BLaER1 treated with 17β-estradiol and CSF1 and Interleukin-3, amounts not matched to agents 10 nM and 100 nM (cell line): ENCODE data around the gene SIGLEC14.

ENCODE experiments used
- H3K27ac ChIP-seq, 11 experiments: shearing (Covaris generic); formaldehyde crosslinking; 2 replicates each; pipeline ENCODE4 v1.8.1; 2022
- H3K27me3 ChIP-seq, 11 experiments: shearing (Covaris generic); formaldehyde crosslinking; 2 replicates each; pipeline ENCODE4 v1.8.1; 2022
- H3K36me3 ChIP-seq, 11 experiments: shearing (Covaris generic); formaldehyde crosslinking; 2 replicates each; pipeline ENCODE4 v1.8.1; 2022
- H3K4me1 ChIP-seq, 10 experiments: shearing (Covaris generic); formaldehyde crosslinking; 2 replicates each; pipeline ENCODE4 v1.8.1; 2022
- H3K4me2 ChIP-seq, 11 experiments: shearing (Covaris generic); formaldehyde crosslinking; 2 replicates each; pipeline ENCODE4 v1.8.1; 2022
- H3K4me3 ChIP-seq, 10 experiments: shearing (Covaris generic); formaldehyde crosslinking; 2 replicates each; pipeline ENCODE4 v1.8.1; 2022
- H3K9ac ChIP-seq, 11 experiments: shearing (Covaris generic); formaldehyde crosslinking; 2 replicates each; pipeline ENCODE4 v1.8.1; 2022
- H3K9me3 ChIP-seq, 11 experiments: shearing (Covaris generic); formaldehyde crosslinking; replicated peaks in 1 of 11; 2 replicates each; pipeline ENCODE4 v1.8.1; 2022
- H4K20me1 ChIP-seq, 11 experiments: shearing (Covaris generic); formaldehyde crosslinking; 2 replicates each; pipeline ENCODE4 v1.8.1; 2022
- Cebpa-rat ChIP-seq, 11 experiments: shearing (Covaris generic); IDR thresholded peaks; 2 replicates each; pipeline ENCODE4 v1.8.1; 2022

Gene SIGLEC14

GRCh38 chr19:51660975-51661600, 14.5 kb upstream of the SIGLEC14 start:
- TF ChIP-seq Cebpa-rat (IDR thresholded peaks at IDR 0.05) = no peak
- peaks cover 0 to 14% (median 0%) of the 10 kb centered on the region in 11 experiments; a peak in 9 of 22 replicates for H3K9me3 ChIP-seq
- no peaks in the 10 kb centered on the region for H3K36me3 ChIP-seq
- H3K27ac ChIP-seq = no peak overlapping the region
- H3K9ac ChIP-seq = no peak overlapping the region
- H3K27me3 ChIP-seq = peaks cover 0 to 18% (median 0%) of the 10 kb centered on the region in 11 experiments; a peak in 4 of 22 replicates
- peaks cover 0 to 26% (median 8%) of the 10 kb centered on the region in 10 experiments; a peak in 15 of 20 replicates for H3K4me1 ChIP-seq
- H3K4me2 ChIP-seq = no peak overlapping the region
- no peaks in the 10 kb centered on the region for H4K20me1 ChIP-seq
- H3K4me3 ChIP-seq = no peak overlapping the region

DNA sequence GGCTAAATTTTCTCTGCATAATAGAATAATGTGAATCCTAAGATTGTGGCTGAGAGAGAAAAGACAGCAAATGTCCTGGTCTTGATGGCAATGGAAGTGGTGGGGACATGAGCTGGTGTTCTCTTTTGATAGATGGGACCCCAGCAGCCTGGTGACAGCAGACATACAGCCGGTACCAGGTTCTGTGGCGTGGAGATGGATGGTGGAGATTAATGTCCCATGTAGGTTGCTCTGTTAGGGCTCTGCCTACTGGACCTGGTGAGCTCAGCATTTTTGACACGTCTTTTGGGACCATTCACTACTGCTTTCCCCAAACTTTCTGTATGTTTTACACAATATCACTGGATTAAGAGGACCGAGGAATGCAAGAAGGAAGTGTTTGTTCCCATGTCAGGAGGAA, 8.2 kb upstream of the SIGLEC14 start:
- TF ChIP-seq Cebpa-rat (IDR thresholded peaks at IDR 0.05) = no peak
- Histone ChIP-seq H3K9me3 (no peaks in the 10 kb centered on the region), H3K4me1 (peaks cover 4 to 57% (median 22%) of the 10 kb centered on the region in 10 experiments; a peak in 16 of 20 replicates), H3K36me3 (no peaks in the 10 kb centered on the region), H3K27me3 (no peaks in the 10 kb centered on the region), H4K20me1 (0 out of 22 replicates have a peak, but pooled peaks cover 0 to 4% (median 0%) of the 10 kb centered on the region in 11 experiments), H3K9ac (no peak overlapping the region), H3K27ac (no peak overlapping the region), H3K4me3 (no peak overlapping the region), H3K4me2 (peak overlapping the region in 4 of 11 experiments; percentile 16 to 35 (median 18); a peak in 5 of 22 replicates)

GRCh38 chr19:51653162-51653561, 6.5 kb upstream of the SIGLEC14 start:
- no peak overlapping the region for H3K4me3 ChIP-seq
- 0 out of 22 replicates have a peak, but pooled peaks cover 0 to 4% (median 0%) of the 10 kb centered on the region in 11 experiments for H4K20me1 ChIP-seq
- H3K4me2 ChIP-seq = no peak overlapping the region
- no peaks in the 10 kb centered on the region for H3K36me3 ChIP-seq
- H3K9me3 ChIP-seq = no peaks in the 10 kb centered on the region
- no peaks in the 10 kb centered on the region for H3K27me3 ChIP-seq
- peaks cover 4 to 56% (median 19%) of the 10 kb centered on the region in 10 experiments; a peak in 16 of 20 replicates for H3K4me1 ChIP-seq
- no peak for TF ChIP-seq Cebpa-rat (IDR thresholded peaks at IDR 0.05)
- H3K27ac ChIP-seq = no peak overlapping the region
- no peak overlapping the region for H3K9ac ChIP-seq

DNA sequence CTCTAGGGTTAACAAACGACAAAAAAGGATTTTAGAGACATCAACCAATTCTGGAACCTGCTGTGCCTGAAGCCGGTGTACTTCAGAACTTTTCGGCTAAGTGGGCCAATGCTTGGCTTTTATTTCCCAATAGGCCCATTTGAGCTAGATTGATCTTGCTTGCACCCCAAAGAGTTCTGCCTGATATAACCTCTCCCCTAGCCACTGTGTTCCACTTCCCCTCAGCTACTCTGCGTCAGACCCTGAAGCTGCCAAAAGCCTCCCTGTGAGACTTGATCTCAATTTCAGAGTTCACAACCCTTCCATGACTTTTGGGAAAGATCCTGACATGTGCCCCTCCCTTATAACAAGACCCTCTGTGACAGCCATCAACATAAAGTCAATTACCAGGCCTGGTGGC, 5.6 kb upstream of the SIGLEC14 start:
- Histone ChIP-seq H3K9me3 (no peaks in the 10 kb centered on the region), H3K4me2 (peak overlapping the region in 5 of 11 experiments; percentile 53 to 71 (median 59); a peak in 9 of 22 replicates), H3K4me1 (peaks cover 4 to 51% (median 20%) of the 10 kb centered on the region in 10 experiments; a peak in 16 of 20 replicates), H3K36me3 (no peaks in the 10 kb centered on the region), H3K9ac (no peak overlapping the region), H3K27me3 (no peaks in the 10 kb centered on the region), H3K27ac (peak overlapping the region in 5 of 11 experiments; percentile 3 to 69 (median 45); a peak in 5 of 22 replicates), H3K4me3 (no peak overlapping the region), H4K20me1 (0 out of 22 replicates have a peak, but pooled peaks cover 0 to 4% (median 0%) of the 10 kb centered on the region in 11 experiments)
- no peak for TF ChIP-seq Cebpa-rat (IDR thresholded peaks at IDR 0.05)

DNA sequence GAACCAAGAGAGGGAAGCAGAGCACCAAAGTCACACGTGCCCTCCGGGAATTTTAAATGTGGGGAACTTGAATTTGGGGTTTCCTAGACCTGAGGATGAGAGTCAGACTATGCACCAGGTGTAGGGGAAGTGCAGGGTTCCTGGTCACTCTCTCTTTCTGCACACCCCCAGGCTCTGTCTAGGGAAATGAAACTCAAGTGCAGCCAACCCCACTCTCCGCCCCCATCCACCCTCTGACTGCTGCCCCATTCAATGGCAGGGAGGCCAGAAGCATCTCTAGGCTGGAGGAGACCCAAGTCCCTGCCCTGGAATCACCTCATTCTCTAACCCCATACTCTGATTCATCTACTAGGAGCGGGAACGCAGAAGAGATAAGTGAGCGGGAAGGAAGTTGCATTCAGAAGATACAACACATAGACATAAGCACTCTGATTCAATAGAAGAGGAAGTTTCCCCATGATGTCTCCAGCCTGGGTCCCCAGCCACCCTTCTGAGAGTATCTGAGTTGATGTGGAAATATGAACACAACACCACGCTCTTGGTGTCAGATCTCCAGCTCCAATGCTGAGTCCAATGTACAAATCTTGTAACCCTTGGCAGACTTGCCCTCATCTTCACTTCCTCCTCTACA, 4.7 kb upstream of the SIGLEC14 start:
- 0 out of 22 replicates have a peak overlapping the region, but pooled peaks of 1 of the 11 experiments have one; percentile 21 for H3K9ac ChIP-seq
- no peaks in the 10 kb centered on the region for H3K27me3 ChIP-seq
- no peak overlapping the region for H3K4me3 ChIP-seq
- no peaks in the 10 kb centered on the region for H3K36me3 ChIP-seq
- H4K20me1 ChIP-seq = 0 out of 22 replicates have a peak, but pooled peaks cover 0 to 4% (median 0%) of the 10 kb centered on the region in 11 experiments
- peak overlapping the region in 5 of 11 experiments; percentile 3 to 69 (median 45); a peak in 8 of 22 replicates for H3K27ac ChIP-seq
- H3K4me1 ChIP-seq = peaks cover 0 to 52% (median 21%) of the 10 kb centered on the region in 10 experiments; a peak in 12 of 20 replicates
- TF ChIP-seq Cebpa-rat (IDR thresholded peaks at IDR 0.05) = no peak
- H3K9me3 ChIP-seq = no peaks in the 10 kb centered on the region
- peak overlapping the region in 7 of 11 experiments; percentile 18 to 71 (median 54); a peak in 12 of 22 replicates for H3K4me2 ChIP-seq

DNA sequence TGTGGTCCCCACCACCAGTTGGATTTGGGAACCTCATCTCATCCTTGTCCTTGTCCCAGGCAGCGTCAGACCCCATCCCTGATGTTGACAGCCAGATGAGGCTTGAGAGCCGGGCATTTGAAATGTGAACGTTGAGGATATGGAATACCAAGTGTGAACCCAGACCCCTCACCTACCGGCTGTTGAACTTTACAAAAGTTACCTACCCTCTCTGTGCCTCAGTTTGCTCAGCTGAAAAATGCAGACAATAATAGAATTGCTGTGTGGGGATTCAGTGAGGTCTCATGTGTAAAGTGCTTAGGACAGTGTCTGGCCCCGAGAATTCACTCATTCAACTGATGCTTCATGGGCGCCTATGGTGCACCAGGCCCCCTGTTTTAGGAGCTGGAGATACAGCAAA, 693 bp upstream of the SIGLEC14 start:
- H3K9me3 ChIP-seq = no peaks in the 10 kb centered on the region

GRCh38 chr19:51644636-51645271, 1.9 kb downstream of the SIGLEC14 start:
- H3K27ac ChIP-seq = no peak overlapping the region
- no peak for TF ChIP-seq Cebpa-rat (IDR thresholded peaks at IDR 0.05)
- no peak overlapping the region for H3K9ac ChIP-seq
- H4K20me1 ChIP-seq = no peaks in the 10 kb centered on the region
- H3K4me2 ChIP-seq = no peak overlapping the region
- H3K4me1 ChIP-seq = peaks cover 0 to 19% (median 6%) of the 10 kb centered on the region in 10 experiments; a peak in 10 of 20 replicates
- no peaks in the 10 kb centered on the region for H3K27me3 ChIP-seq
- no peaks in the 10 kb centered on the region for H3K9me3 ChIP-seq
- no peaks in the 10 kb centered on the region for H3K36me3 ChIP-seq
- H3K4me3 ChIP-seq = no peak overlapping the region

More for the DNA sequence above, 693 bp upstream of the SIGLEC14 start:
- H3K4me2 ChIP-seq = peak overlapping the region in 6 of 11 experiments; percentile 28 to 93 (median 77); a peak in 11 of 22 replicates
- H3K4me3 ChIP-seq = 0 out of 20 replicates have a peak overlapping the region, but pooled peaks of 1 of the 10 experiments have one; percentile 12
- no peak for TF ChIP-seq Cebpa-rat (IDR thresholded peaks at IDR 0.05)
- 0 out of 22 replicates have a peak, but pooled peaks cover 0 to 4% (median 0%) of the 10 kb centered on the region in 11 experiments for H4K20me1 ChIP-seq
- no peaks in the 10 kb centered on the region for H3K27me3 ChIP-seq
- H3K4me1 ChIP-seq = peaks cover 0 to 42% (median 17%) of the 10 kb centered on the region in 10 experiments; a peak in 12 of 20 replicates
- H3K27ac ChIP-seq = peak overlapping the region in 6 of 11 experiments; percentile 22 to 59 (median 40); a peak in 8 of 22 replicates
- no peak overlapping the region for H3K9ac ChIP-seq
- H3K36me3 ChIP-seq = no peaks in the 10 kb centered on the region

GRCh38 chr19:51641648-51642047, 5.0 kb downstream of the SIGLEC14 start:
- Histone ChIP-seq H3K27ac (no peak overlapping the region), H4K20me1 (no peaks in the 10 kb centered on the region), H3K9ac (no peak overlapping the region), H3K4me2 (no peak overlapping the region), H3K9me3 (no peaks in the 10 kb centered on the region), H3K4me3 (no peak overlapping the region), H3K4me1 (peaks cover 0 to under 1% (median 0%) of the 10 kb centered on the region in 10 experiments; a peak in 2 of 20 replicates), H3K27me3 (no peaks in the 10 kb centered on the region), H3K36me3 (no peaks in the 10 kb centered on the region)
- no peak for TF ChIP-seq Cebpa-rat (IDR thresholded peaks at IDR 0.05)
